GM21526 (cell line): Measurements from ENCODE around the gene VARS1.
"Not testable (repeated sequence)": the region's sequence is repeated elsewhere in the genome, so short reads cannot be mapped to it uniquely, and the experiment has no call there.

Source experiments
- ATAC-seq: cut with Tn5 transposase; IDR thresholded peaks from one replicate; pipeline ENCODE4 v1.9.1; 2021; ENCODE audit warnings: moderate library complexity; ENCODE audit not compliant: unreplicated experiment, low FRiP score

Gene VARS1

GRCh38 chr6:31822036-31822821 lies 26.7 kb upstream of the VARS1 start:
- no peak for ATAC-seq

DNA sequence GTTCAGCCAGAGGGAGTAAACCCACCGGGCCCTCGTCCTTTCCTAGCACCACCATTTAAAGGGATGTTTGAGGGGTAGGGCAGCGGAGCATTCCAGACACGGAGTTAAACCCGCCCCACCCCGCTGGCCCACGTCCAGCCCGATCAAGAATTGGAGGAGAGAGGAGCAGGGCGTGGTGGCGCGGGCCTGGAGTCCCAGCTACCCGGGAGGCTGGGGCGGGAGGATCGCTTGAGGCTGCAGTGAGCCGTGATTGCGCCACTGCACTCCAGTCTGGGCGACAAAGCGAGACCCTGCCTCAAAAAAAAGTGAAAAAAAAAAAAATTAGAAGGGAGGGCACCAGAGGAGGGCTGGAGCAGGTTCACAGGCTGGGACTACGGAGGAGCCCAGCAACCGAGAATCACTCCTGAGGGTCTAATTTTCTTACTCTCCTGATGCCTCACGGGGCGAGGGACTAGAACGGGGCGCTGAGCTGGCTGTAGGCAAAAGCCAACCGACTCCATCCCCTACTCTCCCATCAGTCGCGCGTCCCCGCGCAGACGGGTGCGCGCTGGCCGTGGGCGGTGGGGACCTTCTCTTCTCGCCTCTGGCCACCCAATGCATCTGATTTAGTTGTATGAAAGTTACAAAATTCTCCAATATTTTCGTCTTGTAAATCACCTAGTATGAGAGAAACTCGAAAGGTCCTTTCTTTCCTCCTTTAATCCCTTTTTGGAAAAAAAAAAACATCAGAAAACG lies 25.9 kb upstream of the VARS1 start:
- no peak for ATAC-seq

DNA sequence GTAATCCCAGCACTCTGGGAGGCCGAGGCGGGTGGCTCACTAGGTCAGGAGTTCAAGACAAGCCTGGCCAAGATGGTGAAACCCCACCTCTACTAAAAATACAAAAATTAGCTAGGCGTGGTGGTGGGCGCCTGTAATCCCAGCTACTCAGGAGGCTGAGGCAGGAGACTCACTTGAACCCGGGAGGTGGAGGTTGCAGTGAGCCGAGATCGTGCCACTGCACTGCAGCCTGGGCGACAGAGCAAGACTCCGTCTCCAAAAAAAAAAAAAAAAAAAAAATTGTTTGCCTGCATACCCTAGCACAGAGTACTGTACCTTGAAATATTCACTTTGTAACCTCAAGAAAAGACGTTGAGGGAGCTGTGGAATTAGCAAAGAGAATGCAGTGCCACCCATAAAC lies 24.8 kb upstream of the VARS1 start:
- ATAC-seq, result not testable (repeated sequence)

DNA sequence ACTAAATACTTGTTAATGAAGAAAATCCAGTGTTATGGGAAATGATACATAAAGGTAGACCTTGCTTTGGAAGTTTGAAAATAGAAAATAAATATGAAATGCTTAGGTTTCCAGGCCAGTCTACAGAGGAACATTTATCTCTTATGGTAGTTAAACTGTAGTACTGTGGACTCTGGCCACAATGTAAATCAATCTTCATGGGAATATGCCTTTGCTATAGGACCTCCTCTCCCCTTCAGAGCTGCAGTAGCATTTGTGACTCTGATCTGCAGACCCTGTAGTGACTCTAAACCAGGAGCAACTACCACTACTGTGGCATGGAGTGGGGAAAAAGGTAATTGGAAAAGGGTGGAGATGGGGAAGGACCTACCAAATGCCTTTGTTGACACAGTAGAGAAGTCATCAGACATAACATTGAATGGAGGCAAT lies 24.3 kb upstream of the VARS1 start:
- ATAC-seq, result no peak

GRCh38 chr6:31817929-31818511 lies 22.5 kb upstream of the VARS1 start:
- ATAC-seq, result not testable (repeated sequence)

- not testable (repeated sequence) for ATAC-seq
Observed at GRCh38 chr6:31817133-31817928, 21.8 kb upstream of the VARS1 start.

DNA sequence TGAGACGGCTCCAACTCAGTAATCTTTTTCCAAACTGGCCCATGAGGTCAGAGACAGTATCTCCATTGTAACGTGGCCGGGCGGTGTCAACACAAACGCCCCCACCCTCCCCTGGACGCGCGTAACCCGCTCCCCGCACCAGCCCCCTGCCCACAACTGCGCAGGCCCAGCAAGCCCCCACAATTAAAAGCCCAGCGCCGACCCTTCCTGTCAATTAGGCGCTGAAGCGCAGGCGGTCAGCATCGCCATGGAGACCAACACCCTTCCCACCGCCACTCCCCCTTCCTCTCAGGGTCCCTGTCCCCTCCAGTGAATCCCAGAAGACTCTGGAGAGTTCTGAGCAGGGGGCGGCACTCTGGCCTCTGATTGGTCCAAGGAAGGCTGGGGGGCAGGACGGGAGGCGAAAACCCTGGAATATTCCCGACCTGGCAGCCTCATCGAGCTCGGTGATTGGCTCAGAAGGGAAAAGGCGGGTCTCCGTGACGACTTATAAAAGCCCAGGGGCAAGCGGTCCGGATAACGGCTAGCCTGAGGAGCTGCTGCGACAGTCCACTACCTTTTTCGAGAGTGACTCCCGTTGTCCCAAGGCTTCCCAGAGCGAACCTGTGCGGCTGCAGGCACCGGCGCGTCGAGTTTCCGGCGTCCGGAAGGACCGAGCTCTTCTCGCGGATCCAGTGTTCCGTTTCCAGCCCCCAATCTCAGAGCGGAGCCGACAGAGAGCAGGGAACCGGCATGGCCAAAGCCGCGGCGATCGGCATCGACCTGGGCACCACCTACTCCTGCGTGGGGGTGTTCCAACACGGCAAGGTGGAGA lies 19.7 kb upstream of the VARS1 start, which contains the start of the genes HSPA1A and HSPA1L:
Gene HSPA1A, plus strand, starts transcription at position 519 of the 814 bp plus-strand sequence. Its CDS starts 214 bp downstream, at position 733.
Gene HSPA1L, minus strand, starts transcription at position 259 of the 814 bp plus-strand sequence. CDS start 3,311 bp downstream, outside the sequence.
- peak; percentile 23 for ATAC-seq

GRCh38 chr6:31814677-31815024 lies 19.1 kb upstream of the VARS1 start:
- no peak for ATAC-seq

GRCh38 chr6:31813465-31813849 lies 17.9 kb upstream of the VARS1 start:
- ATAC-seq, result no peak

- ATAC-seq, result no peak
Observed at GRCh38 chr6:31811645-31812044, 16.1 kb upstream of the VARS1 start.

- not testable (repeated sequence) for ATAC-seq
Observed at GRCh38 chr6:31808599-31808998, 13.0 kb upstream of the VARS1 start.

GRCh38 chr6:31806470-31807272 lies 11.1 kb upstream of the VARS1 start, which contains the start of gene LSM2:
Gene LSM2 (minus strand): TSS chr6:31806966. CDS start chr6:31806757, 209 bp downstream.
- peak; percentile 75 for ATAC-seq

DNA sequence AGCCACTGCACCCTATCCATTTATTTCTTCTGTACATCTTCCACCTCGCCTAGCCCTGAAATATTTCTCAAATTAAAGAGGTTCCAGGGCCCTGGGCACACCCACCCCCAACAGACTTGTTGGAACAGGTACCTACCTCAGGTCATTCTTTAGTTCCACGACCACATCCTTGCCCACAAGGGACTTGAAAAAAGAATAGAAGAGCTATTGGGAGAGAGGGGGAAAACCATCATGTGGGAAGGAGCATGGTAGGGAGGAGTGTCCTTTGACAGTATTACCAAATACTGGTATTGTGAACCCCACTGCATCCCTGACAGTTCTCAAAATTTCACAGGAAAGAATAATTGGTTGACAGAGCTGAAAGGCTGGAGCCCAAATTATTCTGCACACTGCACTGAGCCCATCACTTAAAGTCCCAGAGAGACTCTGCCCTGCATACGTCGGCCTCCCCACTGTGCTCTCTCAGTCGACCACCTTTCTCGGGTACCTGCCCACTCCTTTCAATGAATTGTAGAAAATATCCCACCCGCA lies 10.5 kb upstream of the VARS1 start:
- ATAC-seq, result peak; percentile 23

DNA sequence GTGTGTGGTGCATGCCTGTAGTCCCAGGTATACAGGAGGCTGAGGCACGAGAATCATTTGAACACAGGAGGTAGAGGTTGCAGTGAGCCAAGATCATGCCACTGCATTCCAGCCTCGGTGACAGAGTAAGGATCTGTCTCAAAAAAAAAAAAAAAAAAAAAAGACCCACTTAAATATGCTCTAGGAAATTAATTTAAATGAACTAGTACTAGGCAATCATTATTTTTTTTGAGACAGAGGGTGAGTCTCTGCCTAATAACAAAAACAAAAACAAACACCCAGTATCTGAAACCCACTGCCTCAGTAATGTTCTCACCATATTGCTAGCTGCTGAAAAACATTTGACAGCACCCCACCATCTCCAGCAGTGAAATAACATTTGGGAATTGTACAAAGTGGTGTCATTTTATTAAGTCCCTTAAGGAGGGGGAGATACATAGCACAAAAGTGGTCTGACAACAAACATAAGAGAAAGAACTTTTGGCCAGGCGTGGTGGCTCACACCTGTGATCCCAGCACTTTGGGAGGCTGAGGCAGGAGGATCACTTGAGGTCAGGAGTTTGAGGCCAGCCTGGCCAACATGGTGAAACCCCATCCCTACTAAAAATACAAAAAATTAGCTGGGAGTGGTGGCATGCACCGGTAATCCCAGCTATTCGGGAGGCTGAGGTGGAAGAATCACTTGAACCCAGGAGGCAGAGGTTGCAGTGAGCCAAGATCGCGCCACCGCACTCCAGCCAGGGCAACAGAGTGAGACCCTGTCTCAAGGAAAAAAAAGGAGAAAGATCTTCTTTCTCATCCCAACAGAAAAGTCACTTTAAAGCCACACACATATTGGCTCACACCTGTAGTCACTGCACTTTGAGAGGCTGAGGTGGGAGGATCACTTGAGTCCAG lies 5.7 kb upstream of the VARS1 start:
- not testable (repeated sequence) for ATAC-seq

- no peak for ATAC-seq
Observed at GRCh38 chr6:31799781-31800180, 4.2 kb upstream of the VARS1 start.

- no peak for ATAC-seq
Observed at GRCh38 chr6:31797588-31797987, 2.0 kb upstream of the VARS1 start.

DNA sequence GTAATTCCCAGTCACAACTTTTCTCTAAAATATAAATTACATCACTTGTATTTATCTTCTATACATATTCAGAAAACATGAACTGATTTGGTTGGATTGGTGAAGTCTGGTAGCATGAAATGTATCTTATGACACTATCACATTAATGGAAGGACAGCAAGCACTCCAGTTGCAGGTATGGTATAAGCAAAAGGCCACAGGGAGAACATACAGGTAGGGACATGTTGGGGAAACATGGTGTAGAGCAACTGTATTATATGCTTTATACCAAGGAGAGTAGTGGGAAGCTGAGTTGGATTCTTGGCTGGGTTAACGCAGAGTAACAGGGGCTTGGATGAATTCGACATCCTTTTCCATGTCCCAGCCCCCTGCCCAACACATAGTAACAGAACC lies 1.4 kb upstream of the VARS1 start:
- no peak for ATAC-seq
